T-cell (primary cell): ENCODE data around the gene TMPRSS6. TPM values are rescaled to one million over a fixed set of nuclear protein-coding genes. Genes with fewer than 3 reads are reported as not detected.

Experiments used
- ATAC-seq, 4 experiments: fragments of 200-7000 bp in 3 of 4; fragments of 150-1000 bp in 1 of 4; cut with Tn5 transposase; replicated peaks in 1 of 4; 1 replicate in 3 of 4; 2 replicates in 1 of 4; pipeline ENCODE4 v1.10.0; 2021; ENCODE audit warnings: moderate library complexity in 3 of 4, mild to moderate bottlenecking in 2 of 4, moderate number of reproducible peaks in 1 of 4
- CTCF ChIA-PET, 2 donors: fragments of 300-600 bp; sonication (Branson Sonifier 250); formaldehyde crosslinking; loops; one replicate each; lab custom pipeline; 2022; ENCODE audit warnings: antibody characterized with exemption in 2 of 2; lab: Charles Lee
- POLR2A ChIA-PET, 2 donors: fragments of 300-600 bp; sonication (Branson Sonifier 250); formaldehyde crosslinking; loops; one replicate each; lab custom pipeline; 2022; ENCODE audit warnings: antibody characterized with exemption in 2 of 2; lab: Charles Lee
- DNase-seq, 35 experiments: peaks; one replicate each; pipeline versions ENCODE4 v3.0.0 to v3.0.0-alpha.2; 2013 to 2023
- H3K27ac ChIP-seq: one replicate; pipeline ENCODE4 v1.5.1; 2013; ENCODE audit warnings: low read length
- H3K27me3 ChIP-seq, 2 experiments: replicated peaks in 1 of 2; 1 replicate in 1 of 2; 2 replicates in 1 of 2; pipeline versions ENCODE4 v1.6.1 to v1.7.0; 2013; ENCODE audit warnings: low read length in 1 of 2, mixed read lengths in 1 of 2; ENCODE audit not compliant: control insufficient read depth in 2 of 2, insufficient read depth in 2 of 2; ENCODE audit errors: extremely low read depth in 1 of 2
- H3K36me3 ChIP-seq, 2 donors: 1 replicate in 1 of 2; 2 replicates in 1 of 2; pipeline versions ENCODE4 v1.6.1 to v1.7.0; 2013; ENCODE audit warnings: low read length in 1 of 2; ENCODE audit not compliant: control insufficient read depth in 2 of 2, insufficient read depth in 1 of 2; ENCODE audit errors: extremely low read depth in 1 of 2
- H3K4me1 ChIP-seq, 2 experiments: 1 replicate in 1 of 2; 2 replicates in 1 of 2; pipeline versions ENCODE4 v1.6.1 to v1.7.0; 2013; ENCODE audit warnings: low read length in 2 of 2, mixed read lengths in 1 of 2; ENCODE audit not compliant: insufficient read depth in 2 of 2, control insufficient read depth in 1 of 2; ENCODE audit errors: extremely low read depth in 1 of 2
- H3K4me3 ChIP-seq, 2 donors: 1 replicate in 1 of 2; 2 replicates in 1 of 2; pipeline versions ENCODE4 v1.5.1 to v1.7.0; 2013; ENCODE audit warnings: mild to moderate bottlenecking in 2 of 2, low read length in 1 of 2, moderate library complexity in 1 of 2; ENCODE audit not compliant: control insufficient read depth in 1 of 2; ENCODE audit errors: extremely low read depth in 1 of 2
- H3K9me3 ChIP-seq: 2 replicates; pipeline ENCODE4 v1.7.0; 2013
- H3K27ac Mint-ChIP-seq, 2 donors: one replicate each; pipeline ENCODE4 v1.8.0; 2020 to 2021; ENCODE audit warnings: mild to moderate bottlenecking in 2 of 2, mixed read lengths in 2 of 2
- H3K27me3 Mint-ChIP-seq, 2 donors: one replicate each; pipeline ENCODE4 v1.8.0; 2021 to 2022; ENCODE audit warnings: mixed read lengths in 2 of 2
- H3K36me3 Mint-ChIP-seq: one replicate; pipeline ENCODE4 v1.8.0; 2021; ENCODE audit warnings: mixed read lengths
- H3K4me1 Mint-ChIP-seq, 3 donors: one replicate each; pipeline ENCODE4 v1.8.0; 2020 to 2022; ENCODE audit warnings: mixed read lengths in 3 of 3, mild to moderate bottlenecking in 1 of 3
- H3K4me3 Mint-ChIP-seq, 3 donors: one replicate each; pipeline ENCODE4 v1.8.0; 2020 to 2022; ENCODE audit warnings: mild to moderate bottlenecking in 3 of 3, mixed read lengths in 3 of 3, moderate library complexity in 3 of 3
- H3K9me3 Mint-ChIP-seq, 3 donors: one replicate each; pipeline ENCODE4 v1.8.0; 2020 to 2022; ENCODE audit warnings: mixed read lengths in 3 of 3
- WGBS: methylation state at CpG from one replicate; pipeline ENCODE4 v1.1.5; 2013; ENCODE audit warnings: missing lambda C conversion rate; ENCODE audit not compliant: insufficient coverage; 5-methylcytosine and 5-hydroxymethylcytosine counted together
- total RNA-seq, 35 experiments: library from RNA in 6 of 35; stranded (reverse) in 6 of 35; fragments of 120-200 nt in 1 of 35; gene quantifications; one replicate each; pipeline versions ENCODE4 v1.2.1 to v1.2.4 and lab custom pipeline; 2013 to 2026

The TMPRSS6 gene
- total RNA-seq, 5 donors from 2014 or later (not counting 1 experiment from before 2014, with no cell fraction given): 0.40 to 1.3 (median 1.1) TPM

DNA sequence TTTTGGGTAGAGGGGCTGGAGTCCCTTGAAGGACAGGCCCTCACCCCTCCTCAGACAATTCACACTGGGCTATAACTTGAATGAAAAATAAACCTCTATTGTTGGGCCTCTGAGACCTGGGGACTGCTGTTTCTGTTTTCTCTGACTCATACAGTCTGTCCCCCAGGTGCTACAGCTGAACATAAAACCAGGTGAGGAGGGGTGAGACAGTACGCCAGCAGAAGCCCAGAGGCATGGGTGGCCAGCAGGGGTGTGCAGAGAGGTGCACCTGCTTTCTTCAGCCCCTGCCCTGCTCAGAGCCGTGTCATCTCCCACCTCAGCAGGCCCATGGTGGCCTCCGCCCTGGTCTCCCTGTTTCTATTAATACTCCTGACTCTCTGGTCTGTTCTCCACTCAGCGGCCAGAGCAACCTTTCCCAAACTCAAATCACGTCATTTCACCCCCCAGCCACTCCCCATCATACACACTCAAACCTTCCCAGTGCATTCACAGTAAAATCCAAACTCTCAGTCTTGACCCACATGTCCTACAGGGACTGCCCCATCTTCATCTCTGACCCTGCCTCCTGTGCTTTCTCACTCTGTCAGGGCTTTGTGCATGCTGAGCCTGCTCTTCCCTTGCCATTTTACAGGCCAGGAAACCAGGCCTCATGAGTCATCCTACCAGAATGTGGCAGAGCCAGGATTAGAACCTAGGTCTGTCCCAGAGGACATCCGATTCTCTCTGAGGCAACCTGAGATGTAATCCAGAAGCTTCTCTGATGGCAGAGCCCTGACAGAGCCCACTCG is 45.6 kb upstream of the TMPRSS6 start:
- peak overlapping the region in 1 of 2 donors; percentile 50 for H3K27ac Mint-ChIP-seq
- H3K4me3 Mint-ChIP-seq: no peak overlapping the region
- WGBS: 74% methylated on average over 6 of the region's 7 CpGs
- no peak for DNase-seq
- ATAC-seq: no peak
- no peaks in the 10 kb centered on the region for H3K9me3 Mint-ChIP-seq
- Histone ChIP-seq H3K4me1 (peaks cover 1 to 30% of the 10 kb centered on the region in 2 experiments), H3K4me3 (no peak overlapping the region), H3K27me3 (peaks cover 0 to 3% of the 10 kb centered on the region in 2 experiments), H3K9me3 (no peaks in the 10 kb centered on the region), H3K27ac (no peak overlapping the region), H3K36me3 (peaks cover 0 to 1% of the 10 kb centered on the region in 2 donors)
- CTCF ChIA-PET: interaction anchor here in 1 of 2 donors (0.6 kb wide), 1 partner anchor 109 kb away, joined by 7 read pairs; no protein-coding TSS in a partner anchor
- no peaks in the 10 kb centered on the region for H3K36me3 Mint-ChIP-seq
- peaks cover 30 to 53% (median 37%) of the 10 kb centered on the region in 3 donors for H3K4me1 Mint-ChIP-seq
- POLR2A ChIA-PET: no interaction called here
- H3K27me3 Mint-ChIP-seq: no peaks in the 10 kb centered on the region

DNA sequence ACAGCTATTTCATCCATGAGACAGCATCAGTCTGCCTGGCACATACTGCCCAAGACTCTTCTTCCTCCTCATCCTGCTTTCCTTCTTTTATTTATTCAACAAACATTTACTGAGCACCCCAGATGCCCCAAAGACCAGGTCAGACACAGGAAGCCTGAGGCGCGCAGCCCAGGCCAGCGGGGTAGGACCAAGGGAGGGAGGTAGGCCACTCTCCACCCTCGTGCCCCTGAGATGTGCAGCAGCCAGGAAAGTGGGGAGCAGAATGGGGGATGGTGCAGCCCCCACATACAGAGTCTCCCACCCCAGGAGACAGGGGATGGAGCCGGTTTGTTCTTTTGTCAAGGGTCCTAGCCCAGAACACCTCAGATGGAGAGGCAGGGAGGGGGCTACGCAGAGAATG is 44.4 kb upstream of the TMPRSS6 start:
- H3K4me1 Mint-ChIP-seq: peaks cover 29 to 52% (median 45%) of the 10 kb centered on the region in 3 donors
- no CpG with 5 or more reads among the region's 6 CpGs for WGBS
- no peak overlapping the region for H3K4me3 Mint-ChIP-seq
- Histone ChIP-seq H3K4me3 (no peak overlapping the region), H3K27me3 (peaks cover 0 to 3% of the 10 kb centered on the region in 2 experiments), H3K36me3 (peaks cover 0 to 3% of the 10 kb centered on the region in 2 donors), H3K4me1 (peaks cover 5 to 32% of the 10 kb centered on the region in 2 experiments), H3K27ac (no peak overlapping the region), H3K9me3 (no peaks in the 10 kb centered on the region)
- ChIA-PET CTCF (no interaction called here), POLR2A (interaction anchor here in 1 of 2 donors (0.7 kb wide), 1 partner anchor 17 kb away, joined by 5 read pairs; no protein-coding TSS in a partner anchor)
- no peak overlapping the region for H3K27ac Mint-ChIP-seq
- DNase-seq (no peak), ATAC-seq (no peak)
- no peaks in the 10 kb centered on the region for H3K9me3 Mint-ChIP-seq
- no peaks in the 10 kb centered on the region for H3K27me3 Mint-ChIP-seq
- H3K36me3 Mint-ChIP-seq: no peaks in the 10 kb centered on the region

DNA sequence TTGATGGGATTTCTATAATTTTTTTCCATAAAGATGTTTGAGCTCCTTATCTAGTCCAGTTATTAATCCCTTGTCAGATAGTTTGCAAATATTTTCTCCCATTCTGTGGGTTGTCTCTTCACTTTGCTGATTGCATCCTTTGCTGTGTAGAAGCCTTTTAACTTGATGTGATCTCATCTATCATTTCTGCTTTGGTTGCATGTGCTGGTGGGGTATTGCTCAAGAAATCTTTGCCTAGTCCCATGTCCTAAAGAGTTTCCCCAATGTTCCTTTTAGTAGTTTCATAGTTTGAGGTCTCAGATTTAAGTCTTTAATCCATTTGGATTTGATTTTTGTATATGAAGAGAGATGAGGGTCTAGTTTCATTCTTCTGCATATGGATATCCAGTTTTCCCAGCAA is 41.9 kb upstream of the TMPRSS6 start:
- Mint-ChIP-seq H3K27ac (peak overlapping the region; percentile 78 to 98), H3K4me1 (peaks cover 49 to 61% (median 60%) of the 10 kb centered on the region in 3 donors), H3K9me3 (no peaks in the 10 kb centered on the region), H3K4me3 (no peak overlapping the region), H3K36me3 (peaks cover 7% of the 10 kb centered on the region), H3K27me3 (no peaks in the 10 kb centered on the region)
- Histone ChIP-seq H3K9me3 (no peaks in the 10 kb centered on the region), H3K36me3 (peaks cover 0 to 3% of the 10 kb centered on the region in 2 donors), H3K4me1 (peaks cover 10 to 43% of the 10 kb centered on the region in 2 experiments), H3K4me3 (no peak overlapping the region), H3K27ac (peak overlapping the region; percentile 94), H3K27me3 (peaks cover 0 to 3% of the 10 kb centered on the region in 2 experiments)
- DNase-seq: no peak
- ChIA-PET CTCF (interaction anchor here in 1 of 2 donors (1.2 to 4.7 kb wide), 4 partner anchors 11 to 74 kb away, joined by 3 to 49 read pairs (median 12); no protein-coding TSS in a partner anchor), POLR2A (interaction anchor here in 1 of 2 donors (3.3 kb wide), 1 partner anchor 29 kb away, joined by 10 read pairs; no protein-coding TSS in a partner anchor)
- ATAC-seq: no peak

DNA sequence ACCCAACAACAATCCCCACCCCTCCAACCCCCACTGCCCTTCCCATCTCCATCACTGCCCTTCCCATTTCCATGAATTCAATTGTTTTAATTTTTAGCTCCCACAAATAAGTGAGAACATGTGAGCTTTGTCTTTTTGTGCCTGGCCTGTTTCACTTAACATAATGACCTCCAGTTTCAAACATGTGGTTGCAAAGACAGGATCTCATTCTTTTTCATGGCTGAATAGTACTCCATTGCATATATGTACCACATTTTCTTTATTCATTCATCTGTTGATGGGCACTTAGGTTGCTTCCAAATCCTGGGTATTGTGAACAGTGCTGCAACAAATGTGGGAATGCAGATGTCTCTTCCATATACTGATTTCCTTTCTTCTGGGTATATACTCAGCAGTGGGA is 41.2 kb upstream of the TMPRSS6 start:
- no peak for DNase-seq

DNA sequence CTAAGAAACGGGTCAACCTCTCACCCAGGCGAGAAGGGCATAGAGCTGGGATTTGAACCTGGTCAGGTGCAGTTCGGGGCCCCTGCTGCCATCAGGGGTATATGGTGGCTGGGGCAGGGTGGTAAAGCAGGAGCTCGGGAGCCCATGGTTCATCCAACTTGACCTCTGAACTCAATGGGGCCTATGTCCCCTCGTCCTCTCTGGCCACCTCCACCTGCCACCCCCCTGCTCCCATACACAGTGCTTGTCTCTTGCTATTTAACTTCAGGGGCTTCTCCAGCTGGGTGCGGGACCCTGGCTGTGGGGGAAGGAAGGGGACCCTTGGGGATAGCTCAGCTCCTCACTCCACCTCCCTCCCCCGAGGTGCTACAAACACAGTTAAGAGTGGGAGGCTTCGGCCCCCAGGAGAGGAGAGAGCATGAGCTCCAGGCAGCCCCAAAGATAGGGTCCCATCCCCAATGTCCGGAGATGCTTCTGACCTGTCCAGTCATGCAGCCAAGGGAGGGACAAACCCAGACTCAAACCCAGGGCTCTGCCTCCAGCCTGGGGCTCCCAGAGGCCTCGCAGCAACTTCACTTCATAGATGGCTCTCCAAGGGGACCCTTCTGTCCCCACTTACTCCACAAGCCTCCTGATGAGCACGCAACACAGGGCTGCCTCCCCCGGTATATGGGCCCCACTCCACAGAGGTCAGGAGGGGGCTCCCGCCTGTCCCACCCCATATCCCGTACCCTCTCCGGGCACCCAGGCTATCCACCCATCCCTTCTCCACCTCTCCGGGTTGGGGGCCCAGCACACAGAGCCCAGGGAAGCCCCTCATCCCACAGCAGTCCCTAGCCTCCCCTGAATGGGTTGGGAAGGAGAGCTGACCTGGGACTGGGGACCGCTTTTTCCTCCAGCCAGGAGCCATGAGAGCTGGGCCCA is 39.5 kb upstream of the TMPRSS6 start:
- POLR2A ChIA-PET: interaction anchor here (0.5 to 3.3 kb wide), 8 partner anchors 27 to 343 kb away, joined by 3 to 10 read pairs (median 6); no protein-coding TSS in a partner anchor
- H3K4me3 Mint-ChIP-seq: peak overlapping the region; percentile 75 to 93 (median 87)

More for the DNA sequence above, 41.2 kb upstream of the TMPRSS6 start:
- no peak for ATAC-seq
- peak overlapping the region; percentile 94 for H3K27ac ChIP-seq
- H3K9me3 ChIP-seq: no peaks in the 10 kb centered on the region
- peaks cover 11 to 46% of the 10 kb centered on the region in 2 experiments for H3K4me1 ChIP-seq
- POLR2A ChIA-PET: interaction anchor here (0.6 to 3.3 kb wide), 4 partner anchors 12 to 45 kb away, joined by 3 to 10 read pairs (median 6); no protein-coding TSS in a partner anchor
- H3K4me3 ChIP-seq: no peak overlapping the region
- CTCF ChIA-PET: interaction anchor here in 1 of 2 donors (0.6 to 4.7 kb wide), 7 partner anchors 12 to 110 kb away, joined by 3 to 49 read pairs (median 4); no protein-coding TSS in a partner anchor
- Mint-ChIP-seq H3K36me3 (peaks cover 13% of the 10 kb centered on the region), H3K27ac (peak overlapping the region; percentile 78 to 98), H3K27me3 (no peaks in the 10 kb centered on the region), H3K9me3 (no peaks in the 10 kb centered on the region), H3K4me1 (peaks cover 56 to 67% (median 63%) of the 10 kb centered on the region in 3 donors), H3K4me3 (peak overlapping the region in 2 of 3 donors; percentile 18 to 75)
- peaks cover 0 to 3% of the 10 kb centered on the region in 2 donors for H3K36me3 ChIP-seq
- H3K27me3 ChIP-seq: no peaks in the 10 kb centered on the region

More for the DNA sequence above, 39.5 kb upstream of the TMPRSS6 start:
- no peaks in the 10 kb centered on the region for H3K27me3 Mint-ChIP-seq
- peak overlapping the region; percentile 96 to 98 for H3K27ac Mint-ChIP-seq
- peaks cover 65 to 73% (median 72%) of the 10 kb centered on the region in 3 donors for H3K4me1 Mint-ChIP-seq
- H3K27me3 ChIP-seq: no peaks in the 10 kb centered on the region
- peaks cover 3 to 13% of the 10 kb centered on the region in 2 donors for H3K36me3 ChIP-seq
- H3K9me3 ChIP-seq: no peaks in the 10 kb centered on the region
- DNase-seq (peak in 1 of 35 experiments; percentile 20), ATAC-seq (peak in 2 of 4 experiments; percentile 12 to 18)
- H3K4me3 ChIP-seq: peak overlapping the region; percentile 56 to 96
- WGBS: 9% methylated on average over 6 of the region's 17 CpGs
- peaks cover 16% of the 10 kb centered on the region for H3K36me3 Mint-ChIP-seq
- CTCF ChIA-PET: interaction anchor here in 1 of 2 donors (0.7 to 4.7 kb wide), 6 partner anchors 13 to 373 kb away, joined by 3 to 49 read pairs (median 12); partner anchors contain the start of gene IFT27
- H3K27ac ChIP-seq: peak overlapping the region; percentile 94
- H3K4me1 ChIP-seq: peaks cover 11 to 58% of the 10 kb centered on the region in 2 experiments
- no peaks in the 10 kb centered on the region for H3K9me3 Mint-ChIP-seq
